ENCODE results near the gene PKP2. TPM values are rescaled to one million over a fixed set of nuclear protein-coding genes. Genes with fewer than 3 reads are reported as not detected.

The PKP2 gene
- total RNA-seq, 1 experiment from 2014 or later, result 18.4 TPM

DNA sequence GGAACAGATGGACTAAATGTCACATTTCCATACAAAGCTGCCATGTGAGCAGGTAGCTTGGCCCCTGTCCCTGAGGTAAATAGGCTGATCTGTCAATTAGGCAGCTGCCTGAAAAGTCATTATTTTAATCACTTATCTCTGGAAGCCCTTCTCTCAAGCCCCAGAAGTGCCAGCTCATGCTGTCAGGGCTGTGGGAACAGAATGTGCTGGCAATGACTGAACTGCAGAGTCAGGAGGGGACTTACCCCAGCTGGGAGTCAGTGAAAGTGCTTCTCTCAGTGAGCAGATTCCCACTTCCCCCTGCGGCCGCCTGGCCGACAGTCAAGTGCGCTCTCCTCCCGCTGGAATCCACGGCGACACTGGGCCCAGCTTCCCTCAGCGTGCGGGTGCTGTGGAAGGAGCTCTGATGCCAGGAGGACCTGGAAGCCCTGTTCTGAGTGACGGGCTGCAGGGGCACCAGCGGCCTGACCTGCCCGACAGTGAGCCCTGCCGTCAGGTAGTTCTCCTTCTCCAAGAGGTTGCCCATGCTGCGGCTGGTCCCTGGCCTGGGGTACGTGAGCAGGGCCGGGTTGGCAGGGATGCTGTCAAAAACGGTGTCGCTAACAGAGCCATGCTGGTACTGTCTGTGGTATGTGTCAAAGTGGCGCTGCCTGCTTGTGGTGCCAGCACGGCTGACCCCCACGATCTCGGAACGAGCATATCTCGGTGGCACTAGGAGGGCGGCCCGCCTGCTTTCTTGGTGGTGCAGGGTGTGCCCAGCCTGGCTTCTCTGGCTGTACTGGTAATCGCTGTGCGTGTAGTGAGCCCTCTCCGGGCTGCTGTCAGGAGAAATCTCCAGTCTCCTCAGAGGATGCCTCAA, 18.7 kb downstream of the PKP2 start:
- Histone ChIP-seq H3K9ac (ENCODE audit: extremely low read depth, insufficient read length, low read length) (no peak overlapping the region), H3K9me3 (ENCODE audit: control insufficient read depth, low read depth, low read length) (no peaks in the 10 kb centered on the region), H2BK5ac (ENCODE audit: insufficient read length, low read length) (no peak overlapping the region), H3K4ac (ENCODE audit: low read depth, low read length) (no peak overlapping the region), H3K4me2 (ENCODE audit: insufficient read depth, insufficient read length, low read length) (no peak overlapping the region), H3T11ph (ENCODE audit: low read length) (no peak overlapping the region), H2AK5ac (ENCODE audit: insufficient read length, low read length) (no peak overlapping the region), H3K23ac (ENCODE audit: insufficient read length, low read depth, low read length) (no peak overlapping the region), H2BK20ac (ENCODE audit: low read depth, low read length, poor library complexity, severe bottlenecking) (no peak overlapping the region), H3K23me2 (ENCODE audit: insufficient read length, low read depth, low read length, poor library complexity, severe bottlenecking) (no peaks in the 10 kb centered on the region), H2AFZ (ENCODE audit: low read length) (no peak overlapping the region), H4K8ac (replicated peaks; ENCODE audit: insufficient read length, low read depth, low read length) (no peak overlapping the region), H4K20me1 (ENCODE audit: control insufficient read depth, insufficient read depth, insufficient read length) (no peaks in the 10 kb centered on the region), H4K5ac (ENCODE audit: insufficient read length, low read depth, low read length) (no peak overlapping the region), H3K4me1 (ENCODE audit: insufficient read depth, low read length) (no peaks in the 10 kb centered on the region), H3K56ac (ENCODE audit: insufficient read length, low read depth, low read length) (no peak overlapping the region), H3K79me1 (ENCODE audit: insufficient read depth, low read depth, low read length, poor library complexity, severe bottlenecking) (peaks cover 8% of the 10 kb centered on the region), H2BK15ac (ENCODE audit: low read depth, low read length) (no peak overlapping the region), H2BK12ac (ENCODE audit: insufficient read length, low read depth, low read length) (no peak overlapping the region), H3K18ac (ENCODE audit: insufficient read length, low read depth, low read length) (no peak overlapping the region), H3K79me2 (ENCODE audit: insufficient read depth, low read length) (no peaks in the 10 kb centered on the region), H3K27me3 (ENCODE audit: insufficient read depth, low read length) (no peaks in the 10 kb centered on the region), H2BK120ac (ENCODE audit: low read depth, low read length, poor library complexity, severe bottlenecking) (no peak overlapping the region), H3K27ac (ENCODE audit: insufficient read length, low read depth, low read length) (no peak overlapping the region), H4K91ac (ENCODE audit: insufficient read length, low read depth, low read length) (no peak overlapping the region), H3K14ac (ENCODE audit: insufficient read depth, low read length) (no peak overlapping the region)
- H3K4me3 Mint-ChIP-seq, result no peak overlapping the region
- H3K9me3 Mint-ChIP-seq, result no peaks in the 10 kb centered on the region
- no peaks in the 10 kb centered on the region for H3K27me3 Mint-ChIP-seq (ENCODE audit: low read depth)
- no peak for TF ChIP-seq CTCF (conservative IDR thresholded peaks at IDR 0.05)
- no CpG with 5 or more reads among the region's 29 CpGs for WGBS (ENCODE audit: extremely low coverage, insufficient read length, low lambda C conversion rate)
- H3K4me1 Mint-ChIP-seq, result peaks cover 11 to 13% of the 10 kb centered on the region in 2 experiments; a peak in 3 of 4 replicates
- DNase-seq, result no peak
- peak overlapping the region in 1 of 3 experiments; percentile 91; a peak in 3 of 7 replicates for H3K27ac Mint-ChIP-seq
- peaks cover 0 to 18% (median 5%) of the 10 kb centered on the region in 3 experiments; a peak in 5 of 7 replicates for H3K36me3 Mint-ChIP-seq (ENCODE audit: insufficient read depth in 1 of 3, low read depth in 3 of 3)
